NT2/D1 (cell line): ENCODE data around the gene PHACTR1.

Source experiments
- SUZ12 ChIP-seq: IDR thresholded peaks from 2 replicates; pipeline ENCODE4 v1.6.1; 2011; ENCODE audit not compliant: insufficient read length, insufficient read depth; ENCODE audit errors: extremely low read depth
- YY1 ChIP-seq: IDR thresholded peaks from 2 replicates; pipeline ENCODE4 v1.6.1; 2011; ENCODE audit not compliant: insufficient read length, insufficient read depth

GRCh38 chr6:13156381-13156780, 439.8 kb downstream of the PHACTR1 start:
- no peak for TF ChIP-seq SUZ12
- TF ChIP-seq YY1: no peak
